ENCODE measurements around the gene DPP4. TPM values are rescaled to one million over a fixed set of nuclear protein-coding genes. Genes with fewer than 3 reads are reported as not detected.

The DPP4 gene
- total and polyA plus RNA-seq, 5 donors from 2014 or later: 12.6 to 40.8 (median 29.5) TPM

DNA sequence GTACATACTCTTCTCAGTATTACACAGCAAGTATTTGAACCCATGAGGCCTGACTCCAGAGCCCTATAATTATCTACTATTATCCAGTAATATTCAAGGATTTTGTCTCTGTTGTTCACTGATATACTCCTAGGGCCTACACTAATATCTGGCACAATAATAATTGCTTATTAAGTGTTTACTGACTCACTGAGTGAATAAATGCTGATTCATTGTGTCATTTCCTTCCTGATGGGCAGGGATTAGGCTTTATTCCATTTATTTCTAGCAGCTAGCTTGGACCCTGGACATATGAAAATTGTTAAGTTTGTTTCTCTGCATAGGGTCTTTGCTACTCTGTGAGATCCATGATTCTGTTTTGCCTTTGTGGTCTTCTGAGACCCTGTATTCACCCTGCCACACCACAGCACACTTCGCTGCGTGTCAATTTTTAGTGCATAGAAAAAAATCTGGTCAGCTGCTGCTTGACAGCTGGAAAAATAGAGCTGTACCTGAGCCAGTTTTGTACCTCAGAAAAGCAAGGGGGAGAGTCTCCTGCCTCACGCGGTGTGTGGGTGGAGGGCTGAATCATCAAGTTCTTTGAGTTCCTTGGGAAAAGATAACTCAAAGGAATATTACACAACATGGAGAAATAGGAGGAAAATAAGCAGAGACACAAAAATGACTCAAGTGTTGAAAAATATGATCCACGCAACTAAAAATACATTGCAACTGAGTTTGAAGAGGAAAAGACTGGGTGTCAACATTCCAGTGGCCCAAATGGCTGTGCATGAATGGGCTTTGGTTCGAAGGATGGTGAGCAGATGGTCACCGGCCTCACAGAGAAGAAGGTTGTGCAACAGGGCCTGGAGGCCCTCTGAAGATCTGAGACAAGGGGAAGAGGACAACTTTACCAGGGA lies 18.9 kb upstream of the DPP4 start:
- ATAC-seq (ENCODE audit: low read depth in 2 of 2) (no peak), DNase-seq (no peak)
- H3K4me3 Mint-ChIP-seq: no peak overlapping the region
- Histone ChIP-seq H3K4me1 (ENCODE audit: control insufficient read depth, insufficient read depth, low read length, poor library complexity, severe bottlenecking) (no peaks in the 10 kb centered on the region), H3K9me3 (ENCODE audit: control insufficient read depth in 2 of 2, low read length in 2 of 2) (no peaks in the 10 kb centered on the region), H3K4me3 (ENCODE audit: low read depth, low read length) (no peak overlapping the region), H3K27ac (ENCODE audit: insufficient read depth, low read length, poor library complexity, severe bottlenecking) (no peak overlapping the region), H3K27me3 (ENCODE audit: control insufficient read depth, insufficient read depth, low read length) (no peaks in the 10 kb centered on the region), H3K36me3 (ENCODE audit: control insufficient read depth, insufficient read depth, low read length) (no peaks in the 10 kb centered on the region)
- H3K27ac Mint-ChIP-seq: no peak overlapping the region
- H3K27me3 Mint-ChIP-seq: no peaks in the 10 kb centered on the region
- H3K36me3 Mint-ChIP-seq: no peaks in the 10 kb centered on the region
- peaks cover 0 to 8% (median 4%) of the 10 kb centered on the region in 4 donors for H3K4me1 Mint-ChIP-seq
- H3K9me3 Mint-ChIP-seq: no peaks in the 10 kb centered on the region

GRCh38 chr2:162092008-162092390 lies 18.0 kb upstream of the DPP4 start:
- Mint-ChIP-seq H3K9me3 (no peaks in the 10 kb centered on the region), H3K27me3 (no peaks in the 10 kb centered on the region), H3K4me1 (peaks cover 0 to 8% (median 4%) of the 10 kb centered on the region in 4 donors), H3K36me3 (no peaks in the 10 kb centered on the region), H3K27ac (peak overlapping the region in 2 of 3 donors; percentile 1 to 66), H3K4me3 (no peak overlapping the region)
- H3K9me3 ChIP-seq (ENCODE audit: control insufficient read depth in 2 of 2, low read length in 2 of 2): no peaks in the 10 kb centered on the region
- H3K27ac ChIP-seq (ENCODE audit: insufficient read depth, low read length, poor library complexity, severe bottlenecking): no peak overlapping the region
- ATAC-seq (ENCODE audit: low read depth in 2 of 2): no peak
- no peaks in the 10 kb centered on the region for H3K36me3 ChIP-seq (ENCODE audit: control insufficient read depth, insufficient read depth, low read length)
- no peaks in the 10 kb centered on the region for H3K27me3 ChIP-seq (ENCODE audit: control insufficient read depth, insufficient read depth, low read length)
- no peak overlapping the region for H3K4me3 ChIP-seq (ENCODE audit: low read depth, low read length)
- H3K4me1 ChIP-seq (ENCODE audit: control insufficient read depth, insufficient read depth, low read length, poor library complexity, severe bottlenecking): no peaks in the 10 kb centered on the region
- DNase-seq: peak in 1 of 3 donors; percentile 15

DNA sequence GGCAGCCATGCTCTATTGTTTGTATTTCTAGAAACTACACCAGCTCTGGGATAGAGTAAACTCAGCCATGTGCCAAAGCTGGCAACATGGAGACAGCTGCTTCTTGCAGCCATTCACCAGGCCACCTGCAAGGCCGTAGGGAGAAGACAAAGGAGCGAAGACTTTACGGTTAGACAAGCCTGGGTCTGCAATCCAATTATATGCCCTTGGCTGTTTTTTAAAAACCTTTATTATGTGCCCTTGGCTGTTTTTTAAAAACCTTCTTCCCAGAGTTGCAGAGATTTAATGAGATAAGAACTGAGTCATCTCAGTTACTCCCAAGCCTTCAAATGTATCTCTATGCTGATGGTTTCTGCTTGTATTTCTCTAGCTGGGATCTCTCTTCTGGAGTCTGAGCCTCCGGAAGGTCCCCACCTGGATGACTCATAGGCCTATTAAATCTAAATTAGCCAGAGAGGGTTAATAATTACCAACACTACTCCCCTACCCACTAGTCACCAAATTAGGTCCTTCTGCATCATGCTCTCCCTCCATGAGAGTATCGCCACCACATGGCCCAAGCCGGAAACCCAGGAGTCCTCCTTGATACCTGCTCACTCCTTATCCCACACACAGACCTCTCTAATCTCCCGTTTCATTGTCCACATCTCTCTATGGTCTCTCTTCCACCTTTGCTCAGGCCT lies 17.5 kb upstream of the DPP4 start:
- Histone ChIP-seq H3K27ac (ENCODE audit: insufficient read depth, low read length, poor library complexity, severe bottlenecking) (no peak overlapping the region), H3K27me3 (ENCODE audit: control insufficient read depth, insufficient read depth, low read length) (no peaks in the 10 kb centered on the region), H3K4me1 (ENCODE audit: control insufficient read depth, insufficient read depth, low read length, poor library complexity, severe bottlenecking) (no peaks in the 10 kb centered on the region), H3K36me3 (ENCODE audit: control insufficient read depth, insufficient read depth, low read length) (no peaks in the 10 kb centered on the region), H3K9me3 (ENCODE audit: control insufficient read depth in 2 of 2, low read length in 2 of 2) (no peaks in the 10 kb centered on the region), H3K4me3 (ENCODE audit: low read depth, low read length) (no peak overlapping the region)
- DNase-seq (peak in 1 of 3 donors; percentile 13), ATAC-seq (ENCODE audit: low read depth in 2 of 2) (no peak)
- H3K9me3 Mint-ChIP-seq: no peaks in the 10 kb centered on the region
- H3K36me3 Mint-ChIP-seq: no peaks in the 10 kb centered on the region
- peak overlapping the region in 2 of 3 donors; percentile 1 to 66 for H3K27ac Mint-ChIP-seq
- peaks cover 0 to 8% (median 4%) of the 10 kb centered on the region in 4 donors for H3K4me1 Mint-ChIP-seq
- no peak overlapping the region for H3K4me3 Mint-ChIP-seq
- H3K27me3 Mint-ChIP-seq: no peaks in the 10 kb centered on the region

- Mint-ChIP-seq H3K9me3 (no peaks in the 10 kb centered on the region), H3K36me3 (no peaks in the 10 kb centered on the region), H3K4me1 (peaks cover 0 to 8% (median 4%) of the 10 kb centered on the region in 4 donors), H3K4me3 (no peak overlapping the region), H3K27ac (no peak overlapping the region), H3K27me3 (no peaks in the 10 kb centered on the region)
- Histone ChIP-seq H3K4me3 (ENCODE audit: low read depth, low read length) (no peak overlapping the region), H3K4me1 (ENCODE audit: control insufficient read depth, insufficient read depth, low read length, poor library complexity, severe bottlenecking) (no peaks in the 10 kb centered on the region), H3K27me3 (ENCODE audit: control insufficient read depth, insufficient read depth, low read length) (no peaks in the 10 kb centered on the region), H3K9me3 (ENCODE audit: control insufficient read depth in 2 of 2, low read length in 2 of 2) (no peaks in the 10 kb centered on the region), H3K36me3 (ENCODE audit: control insufficient read depth, insufficient read depth, low read length) (no peaks in the 10 kb centered on the region), H3K27ac (ENCODE audit: insufficient read depth, low read length, poor library complexity, severe bottlenecking) (no peak overlapping the region)
- DNase-seq: no peak
- ATAC-seq (ENCODE audit: low read depth in 2 of 2): no peak
These were observed 16.1 kb upstream of the DPP4 start for GRCh38 chr2:162090109-162090508.

DNA sequence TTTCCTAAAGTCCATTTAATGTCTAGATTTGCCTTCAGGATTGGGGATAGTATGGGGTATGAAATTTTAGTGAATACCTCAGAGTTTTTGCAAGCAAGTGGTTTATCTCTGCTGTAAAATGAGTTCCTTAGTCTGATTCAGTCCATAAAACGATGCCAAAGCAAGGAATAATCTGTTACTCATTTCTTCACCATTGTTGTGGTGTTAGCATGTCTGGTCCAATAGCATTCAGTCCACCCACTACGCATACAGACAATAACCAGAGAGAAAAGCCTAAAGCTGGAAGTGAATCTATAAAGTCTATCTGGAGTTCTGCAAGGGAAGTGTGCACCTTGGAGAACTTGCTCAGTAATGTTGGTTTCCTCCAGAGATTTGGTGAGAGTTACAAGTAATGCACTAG lies 12.9 kb upstream of the DPP4 start:
- H3K9me3 ChIP-seq (ENCODE audit: control insufficient read depth in 2 of 2, low read length in 2 of 2): no peaks in the 10 kb centered on the region
- Mint-ChIP-seq H3K36me3 (no peaks in the 10 kb centered on the region), H3K27ac (no peak overlapping the region), H3K9me3 (no peaks in the 10 kb centered on the region), H3K4me3 (no peak overlapping the region), H3K4me1 (peaks cover 0 to 3% (median 2%) of the 10 kb centered on the region in 4 donors), H3K27me3 (peaks cover 6% of the 10 kb centered on the region)
- ATAC-seq (ENCODE audit: low read depth in 2 of 2) (no peak), DNase-seq (no peak)
- no peaks in the 10 kb centered on the region for H3K4me1 ChIP-seq (ENCODE audit: control insufficient read depth, insufficient read depth, low read length, poor library complexity, severe bottlenecking)
- H3K27me3 ChIP-seq (ENCODE audit: control insufficient read depth, insufficient read depth, low read length): no peaks in the 10 kb centered on the region
- H3K4me3 ChIP-seq (ENCODE audit: low read depth, low read length): no peak overlapping the region
- no peaks in the 10 kb centered on the region for H3K36me3 ChIP-seq (ENCODE audit: control insufficient read depth, insufficient read depth, low read length)
- H3K27ac ChIP-seq (ENCODE audit: insufficient read depth, low read length, poor library complexity, severe bottlenecking): no peak overlapping the region

DNA sequence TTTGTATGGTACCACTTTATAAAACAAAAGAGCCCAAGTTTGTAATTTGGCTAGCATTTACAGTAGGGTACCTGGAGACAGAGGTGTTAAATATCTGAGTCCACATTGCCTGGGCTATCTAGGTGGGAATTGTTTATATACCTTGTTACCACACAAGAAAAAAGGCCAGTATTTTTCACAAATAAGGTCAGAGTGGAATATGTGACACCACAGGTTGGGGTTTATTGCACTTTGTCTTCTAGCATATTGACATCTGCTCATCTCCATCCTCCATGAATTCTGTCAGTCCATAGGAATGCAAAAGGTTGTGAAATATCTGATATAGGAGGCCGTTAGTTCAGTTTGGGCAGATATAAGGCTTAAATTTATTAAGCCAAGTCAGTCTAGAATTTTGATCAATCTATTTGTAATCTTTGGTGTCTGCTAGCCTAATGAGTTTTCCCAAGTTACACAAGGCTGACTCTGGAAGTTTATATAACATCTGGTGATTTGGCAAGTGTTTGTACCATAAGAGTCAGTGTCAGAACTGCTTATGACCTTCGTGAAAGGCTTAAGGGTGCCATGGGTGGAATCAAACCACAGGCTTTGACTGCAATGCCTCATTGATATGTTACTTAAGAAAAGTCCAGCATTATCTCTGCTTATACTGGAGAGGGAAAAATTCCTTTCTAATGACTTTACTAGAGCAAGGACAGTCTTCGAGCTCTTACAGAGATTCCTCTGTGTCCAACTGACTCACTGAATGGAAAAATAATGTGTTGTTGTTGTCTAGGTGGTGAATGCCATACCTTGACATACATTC lies 11.3 kb upstream of the DPP4 start:
- Histone ChIP-seq H3K4me3 (ENCODE audit: low read depth, low read length) (no peak overlapping the region), H3K4me1 (ENCODE audit: control insufficient read depth, insufficient read depth, low read length, poor library complexity, severe bottlenecking) (no peaks in the 10 kb centered on the region), H3K27me3 (ENCODE audit: control insufficient read depth, insufficient read depth, low read length) (peaks cover 5% of the 10 kb centered on the region), H3K36me3 (ENCODE audit: control insufficient read depth, insufficient read depth, low read length) (no peaks in the 10 kb centered on the region), H3K27ac (ENCODE audit: insufficient read depth, low read length, poor library complexity, severe bottlenecking) (no peak overlapping the region), H3K9me3 (ENCODE audit: control insufficient read depth in 2 of 2, low read length in 2 of 2) (no peaks in the 10 kb centered on the region)
- H3K27me3 Mint-ChIP-seq: peaks cover 6% of the 10 kb centered on the region
- peak overlapping the region in 1 of 3 donors; percentile 9 for H3K27ac Mint-ChIP-seq
- DNase-seq (no peak), ATAC-seq (ENCODE audit: low read depth in 2 of 2) (no peak)
- no peak overlapping the region for H3K4me3 Mint-ChIP-seq
- H3K4me1 Mint-ChIP-seq: no peaks in the 10 kb centered on the region
- H3K9me3 Mint-ChIP-seq: peaks cover 0 to 2% (median 0%) of the 10 kb centered on the region in 7 donors
- H3K36me3 Mint-ChIP-seq: no peaks in the 10 kb centered on the region

DNA sequence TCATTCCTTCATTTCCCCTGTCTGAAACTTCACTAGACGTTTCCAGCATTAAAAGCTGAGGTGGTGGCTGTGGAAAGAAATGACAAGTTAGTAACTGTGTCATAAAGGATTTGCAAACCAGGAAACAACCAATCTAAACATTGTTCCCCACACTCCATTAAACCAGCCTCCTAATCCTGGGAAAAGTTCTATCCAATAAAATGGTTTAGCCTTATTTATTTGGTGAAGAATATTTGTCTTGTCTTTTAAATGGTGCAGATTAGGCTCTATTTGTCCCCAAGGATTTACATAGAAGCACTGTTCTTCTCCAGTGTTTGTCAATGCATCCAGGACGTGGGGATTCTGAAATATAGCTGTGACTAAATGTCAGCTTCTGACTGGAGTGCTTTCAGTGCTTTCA lies 10.5 kb upstream of the DPP4 start:
- no peak for DNase-seq

More for the DNA sequence above, 10.5 kb upstream of the DPP4 start:
- Histone ChIP-seq H3K4me3 (ENCODE audit: low read depth, low read length) (no peak overlapping the region), H3K9me3 (ENCODE audit: control insufficient read depth in 2 of 2, low read length in 2 of 2) (peaks cover under 1 to 4% of the 10 kb centered on the region in 2 experiments), H3K27me3 (ENCODE audit: control insufficient read depth, insufficient read depth, low read length) (peaks cover 5% of the 10 kb centered on the region), H3K36me3 (ENCODE audit: control insufficient read depth, insufficient read depth, low read length) (no peaks in the 10 kb centered on the region), H3K4me1 (ENCODE audit: control insufficient read depth, insufficient read depth, low read length, poor library complexity, severe bottlenecking) (no peaks in the 10 kb centered on the region), H3K27ac (ENCODE audit: insufficient read depth, low read length, poor library complexity, severe bottlenecking) (no peak overlapping the region)
- no peak overlapping the region for H3K27ac Mint-ChIP-seq
- H3K36me3 Mint-ChIP-seq: no peaks in the 10 kb centered on the region
- ATAC-seq (ENCODE audit: low read depth in 2 of 2): no peak
- H3K4me3 Mint-ChIP-seq: no peak overlapping the region
- peaks cover 0 to 7% (median 0%) of the 10 kb centered on the region in 7 donors for H3K9me3 Mint-ChIP-seq
- H3K4me1 Mint-ChIP-seq: no peaks in the 10 kb centered on the region
- H3K27me3 Mint-ChIP-seq: peaks cover 6% of the 10 kb centered on the region
